ENCODE measurements around the gene PSMB9.

PSMB9 gene

GRCh38 chr6:32882879-32883250 lies 28.9 kb downstream of the PSMB9 start:
- Mint-ChIP-seq H3K4me3 (no peak overlapping the region), H3K27me3 (no peaks in the 10 kb centered on the region), H3K36me3 (ENCODE audit: insufficient read depth) (peaks cover 4% of the 10 kb centered on the region), H3K27ac (no peak overlapping the region), H3K4me1 (ENCODE audit: low read depth in 2 of 2) (no peaks in the 10 kb centered on the region), H3K9me3 (no peaks in the 10 kb centered on the region)
- DNase-seq = no peak
- ATAC-seq (replicated peaks) = no peak

- Mint-ChIP-seq H3K36me3 (ENCODE audit: insufficient read depth) (peaks cover 4% of the 10 kb centered on the region), H3K27ac (no peak overlapping the region), H3K9me3 (no peaks in the 10 kb centered on the region), H3K4me1 (ENCODE audit: low read depth in 2 of 2) (no peaks in the 10 kb centered on the region), H3K27me3 (no peaks in the 10 kb centered on the region), H3K4me3 (no peak overlapping the region)
- no peak for DNase-seq
- no peak for ATAC-seq (replicated peaks)
Measured at GRCh38 chr6:32883789-32884188, 29.8 kb downstream of the PSMB9 start.

- Mint-ChIP-seq H3K27ac (no peak overlapping the region), H3K27me3 (no peaks in the 10 kb centered on the region), H3K4me3 (no peak overlapping the region), H3K36me3 (ENCODE audit: insufficient read depth) (no peaks in the 10 kb centered on the region), H3K9me3 (no peaks in the 10 kb centered on the region), H3K4me1 (ENCODE audit: low read depth in 2 of 2) (no peaks in the 10 kb centered on the region)
- ATAC-seq (replicated peaks) (peak; percentile 73), DNase-seq (no peak)
Measured at GRCh38 chr6:32885698-32886286, 31.8 kb downstream of the PSMB9 start.

- Mint-ChIP-seq H3K4me3 (no peak overlapping the region), H3K36me3 (ENCODE audit: insufficient read depth) (no peaks in the 10 kb centered on the region), H3K27me3 (no peaks in the 10 kb centered on the region), H3K27ac (no peak overlapping the region), H3K4me1 (ENCODE audit: low read depth in 2 of 2) (no peaks in the 10 kb centered on the region), H3K9me3 (no peaks in the 10 kb centered on the region)
- no peak for DNase-seq
- ATAC-seq (replicated peaks) = no peak
Measured at GRCh38 chr6:32886681-32887383, 32.8 kb downstream of the PSMB9 start.

- Mint-ChIP-seq H3K27ac (peak overlapping the region in 1 of 2 donors; percentile 41), H3K36me3 (ENCODE audit: insufficient read depth) (no peaks in the 10 kb centered on the region), H3K9me3 (no peaks in the 10 kb centered on the region), H3K4me3 (no peak overlapping the region), H3K27me3 (no peaks in the 10 kb centered on the region), H3K4me1 (ENCODE audit: low read depth in 2 of 2) (no peaks in the 10 kb centered on the region)
- DNase-seq (no peak), ATAC-seq (replicated peaks) (no peak)
Measured at GRCh38 chr6:32887616-32888015, 33.6 kb downstream of the PSMB9 start.

- no peak overlapping the region for H3K27ac Mint-ChIP-seq
- DNase-seq (no peak), ATAC-seq (replicated peaks) (no peak)
- H3K36me3 Mint-ChIP-seq (ENCODE audit: insufficient read depth) = no peaks in the 10 kb centered on the region
- no peaks in the 10 kb centered on the region for H3K27me3 Mint-ChIP-seq
- no peaks in the 10 kb centered on the region for H3K4me1 Mint-ChIP-seq (ENCODE audit: low read depth in 2 of 2)
- H3K9me3 Mint-ChIP-seq = no peaks in the 10 kb centered on the region
- H3K4me3 Mint-ChIP-seq = no peak overlapping the region
Measured at GRCh38 chr6:32888576-32888975, 34.6 kb downstream of the PSMB9 start.

GRCh38 chr6:32889533-32889932 lies 35.5 kb downstream of the PSMB9 start:
- no peaks in the 10 kb centered on the region for H3K27me3 Mint-ChIP-seq
- DNase-seq (no peak), ATAC-seq (replicated peaks) (no peak)
- peaks cover 6% of the 10 kb centered on the region in 2 donors for H3K4me1 Mint-ChIP-seq (ENCODE audit: low read depth in 2 of 2)
- peak overlapping the region in 1 of 2 donors; percentile 0 for H3K27ac Mint-ChIP-seq
- peaks cover 1% of the 10 kb centered on the region for H3K36me3 Mint-ChIP-seq (ENCODE audit: insufficient read depth)
- H3K9me3 Mint-ChIP-seq = no peaks in the 10 kb centered on the region
- H3K4me3 Mint-ChIP-seq = no peak overlapping the region

- Mint-ChIP-seq H3K27ac (no peak overlapping the region), H3K27me3 (no peaks in the 10 kb centered on the region), H3K9me3 (no peaks in the 10 kb centered on the region), H3K4me1 (ENCODE audit: low read depth in 2 of 2) (peaks cover 17 to 19% of the 10 kb centered on the region in 2 donors), H3K4me3 (no peak overlapping the region), H3K36me3 (ENCODE audit: insufficient read depth) (peaks cover 4% of the 10 kb centered on the region)
- DNase-seq = no peak
- no peak for ATAC-seq (replicated peaks)
Measured at GRCh38 chr6:32890831-32891230, 36.8 kb downstream of the PSMB9 start.

- Mint-ChIP-seq H3K27ac (peak overlapping the region; percentile 91 to 96), H3K9me3 (no peaks in the 10 kb centered on the region), H3K4me1 (ENCODE audit: low read depth in 2 of 2) (peaks cover 26 to 33% of the 10 kb centered on the region in 2 donors), H3K36me3 (ENCODE audit: insufficient read depth) (peaks cover 4% of the 10 kb centered on the region), H3K4me3 (peak overlapping the region; percentile 99), H3K27me3 (no peaks in the 10 kb centered on the region)
- peak; percentile 95 for ATAC-seq (replicated peaks)
- DNase-seq = peak; percentile 94 to 99 (median 97)
Measured at GRCh38 chr6:32894085-32895005, 40.4 kb downstream of the PSMB9 start.

GRCh38 chr6:32895006-32895345 lies 41.0 kb downstream of the PSMB9 start:
- H3K36me3 Mint-ChIP-seq (ENCODE audit: insufficient read depth) = peaks cover 4% of the 10 kb centered on the region
- peak overlapping the region; percentile 91 to 96 for H3K27ac Mint-ChIP-seq
- H3K9me3 Mint-ChIP-seq = no peaks in the 10 kb centered on the region
- peak overlapping the region; percentile 99 for H3K4me3 Mint-ChIP-seq
- DNase-seq (no peak), ATAC-seq (replicated peaks) (peak; percentile 8)
- no peaks in the 10 kb centered on the region for H3K27me3 Mint-ChIP-seq
- H3K4me1 Mint-ChIP-seq (ENCODE audit: low read depth in 2 of 2) = peaks cover 26 to 33% of the 10 kb centered on the region in 2 donors

- no peak for ATAC-seq (replicated peaks)
- H3K36me3 Mint-ChIP-seq (ENCODE audit: insufficient read depth) = no peaks in the 10 kb centered on the region
Measured at GRCh38 chr6:32903952-32904351, 50.0 kb downstream of the PSMB9 start.

GRCh38 chr6:32905078-32905477 lies 51.1 kb downstream of the PSMB9 start:
- Mint-ChIP-seq H3K4me3 (no peak overlapping the region), H3K27ac (no peak overlapping the region), H3K27me3 (no peaks in the 10 kb centered on the region), H3K36me3 (ENCODE audit: insufficient read depth) (no peaks in the 10 kb centered on the region), H3K9me3 (no peaks in the 10 kb centered on the region), H3K4me1 (ENCODE audit: low read depth in 2 of 2) (no peaks in the 10 kb centered on the region)
- ATAC-seq (replicated peaks) (no peak), DNase-seq (no peak)

More at GRCh38 chr6:32903952-32904351, 50.0 kb downstream of the PSMB9 start:
- Mint-ChIP-seq H3K27me3 (no peaks in the 10 kb centered on the region), H3K4me1 (ENCODE audit: low read depth in 2 of 2) (no peaks in the 10 kb centered on the region), H3K27ac (no peak overlapping the region), H3K9me3 (no peaks in the 10 kb centered on the region), H3K4me3 (no peak overlapping the region)
- DNase-seq = no peak

GRCh38 chr6:32906539-32906938 lies 52.5 kb downstream of the PSMB9 start:
- Mint-ChIP-seq H3K4me1 (ENCODE audit: low read depth in 2 of 2) (no peaks in the 10 kb centered on the region), H3K36me3 (ENCODE audit: insufficient read depth) (no peaks in the 10 kb centered on the region), H3K4me3 (no peak overlapping the region), H3K9me3 (no peaks in the 10 kb centered on the region), H3K27ac (no peak overlapping the region), H3K27me3 (peaks cover 4 to 6% of the 10 kb centered on the region in 2 donors)
- no peak for DNase-seq
- no peak for ATAC-seq (replicated peaks)
